HCT116 (cell line): ENCODE measurements around the gene FHOD3. TPM values are rescaled to one million over a fixed set of nuclear protein-coding genes. Genes with fewer than 3 reads are reported as not detected.

Source experiments
- ATAC-seq: fragments of 200-7000 bp; cut with Tn5 transposase; 2 replicates; pipeline ENCODE4 v1.9.1; 2020; ENCODE audit warnings: mild to moderate bottlenecking, moderate library complexity
- BruUV-seq: library from RNA; stranded (reverse); fragments of 400-500 nt; replicated peaks from 2 replicates; lab custom pipeline; 2021; lab: Mats Ljungman, UMichigan
- CTCF ChIA-PET: fragments of 300-600 bp; sonication (Branson Sonifier 250); formaldehyde crosslinking; loops from one replicate; lab custom pipeline; 2021; ENCODE audit warnings: antibody characterized with exemption; lab: Charles Lee
- POLR2A ChIA-PET: fragments of 300-600, 350-600 bp; sonication (Branson Sonifier 250); formaldehyde crosslinking; loops from one replicate; lab custom pipeline; 2021; ENCODE audit warnings: antibody characterized with exemption; lab: Charles Lee
- RAD21 ChIA-PET, 2 experiments: fragments of 300-600 bp; sonication (Branson Sonifier 250); formaldehyde crosslinking; loops; one replicate each; lab custom pipeline; 2023; ENCODE audit warnings: low total read pairs in 2 of 2; ENCODE audit not compliant: uncharacterized antibody in 2 of 2, unreplicated experiment in 2 of 2, low non-redundant PET in 1 of 2; lab: Charles Lee
- DNase-seq: peaks from one replicate; pipeline ENCODE4 v3.0.0-alpha.2; 2010; ENCODE audit warnings: low read depth, low spot score
- H2AFZ ChIP-seq: fragments of 200-600 bp; shearing (Covaris generic), sonication (generic); 2 replicates; pipeline ENCODE4 v1.6.1; 2017; ENCODE audit warnings: low read depth, mixed run types, mixed read lengths, antibody characterized with exemption, low read length; ENCODE audit not compliant: poor library complexity, severe bottlenecking
- H3K27ac ChIP-seq: 2 replicates; pipeline ENCODE4 v1.5.1; 2012; ENCODE audit warnings: low read depth, low read length
- H3K27me3 ChIP-seq: fragments of 200-600 bp; sonication (generic); 2 replicates; pipeline ENCODE4 v1.6.1; 2016; ENCODE audit warnings: mixed run types, low read length, mixed read lengths; ENCODE audit not compliant: insufficient read depth
- H3K36me3 ChIP-seq, 2 experiments: fragments of 200-500 bp in 1 of 2; fragments of 200-600 bp in 1 of 2; sonication (Bioruptor generic) in 1 of 2; sonication (generic) in 1 of 2; 2 replicates each; pipeline versions ENCODE4 v1.5.1 to v1.6.1; 2014 to 2016; ENCODE audit warnings: low read length in 2 of 2, inconsistent platforms in 1 of 2, mixed read lengths in 1 of 2, mixed run types in 1 of 2; ENCODE audit not compliant: insufficient read depth in 2 of 2, control insufficient read depth in 1 of 2
- H3K4me1 ChIP-seq, 2 experiments: fragments of 200-600 bp in 1 of 2; sonication (generic) in 1 of 2; 2 replicates each; pipeline versions ENCODE4 v1.5.1 to v1.6.1; 2012 to 2017; ENCODE audit warnings: low read length in 2 of 2, inconsistent platforms in 1 of 2, mild to moderate bottlenecking in 1 of 2, mixed read lengths in 1 of 2, mixed run types in 1 of 2, moderate library complexity in 1 of 2; ENCODE audit not compliant: insufficient read depth in 2 of 2, control insufficient read depth in 1 of 2
- H3K4me2 ChIP-seq: fragments of 200-600 bp; sonication (generic); 2 replicates; pipeline ENCODE4 v1.6.1; 2017; ENCODE audit warnings: mixed run types, low read length, mixed read lengths
- H3K4me3 ChIP-seq, 2 experiments: fragments of 200-600 bp in 1 of 2; sonication (generic) in 1 of 2; replicated peaks in 1 of 2; 2 replicates each; pipeline ENCODE4 v1.5.1; 2011 to 2016; ENCODE audit warnings: low read length in 2 of 2, control low read depth in 1 of 2, low read depth in 1 of 2, mild to moderate bottlenecking in 1 of 2, mixed read lengths in 1 of 2, mixed run types in 1 of 2
- H3K79me2 ChIP-seq: fragments of 200-600 bp; sonication (generic); 2 replicates; pipeline ENCODE4 v1.6.1; 2017; ENCODE audit warnings: mild to moderate bottlenecking, mixed run types, low read length, moderate library complexity, mixed read lengths; ENCODE audit not compliant: insufficient read depth
- H3K9ac ChIP-seq: fragments of 200-600 bp; sonication (generic); 2 replicates; pipeline ENCODE4 v1.6.1; 2016; ENCODE audit warnings: low read length, mixed read lengths
- H3K9me2 ChIP-seq: fragments of 200-600 bp; sonication (generic), shearing (Covaris generic); 2 replicates; pipeline ENCODE4 v1.6.1; 2017; ENCODE audit warnings: mixed run types, mild to moderate bottlenecking, moderate library complexity; ENCODE audit not compliant: insufficient read depth
- H3K9me3 ChIP-seq, 2 experiments: fragments of 200-500 bp in 1 of 2; fragments of 200-600 bp in 1 of 2; sonication (Bioruptor generic) in 1 of 2; sonication (generic) in 1 of 2; 2 replicates each; pipeline ENCODE4 v1.6.1; 2014 to 2017; ENCODE audit warnings: low read length in 2 of 2, mixed read lengths in 2 of 2, inconsistent platforms in 1 of 2, low read depth in 1 of 2, mild to moderate bottlenecking in 1 of 2, mixed run types in 1 of 2, moderate library complexity in 1 of 2; ENCODE audit not compliant: control insufficient read depth in 1 of 2, insufficient read depth in 1 of 2
- H4K20me1 ChIP-seq: fragments of 200-600 bp; sonication (generic), shearing (Covaris generic); 2 replicates; pipeline ENCODE4 v1.6.1; 2017; ENCODE audit warnings: mixed run types, mild to moderate bottlenecking, moderate library complexity; ENCODE audit not compliant: insufficient read depth
- ATF3 ChIP-seq: IDR thresholded peaks from 2 replicates; pipeline ENCODE4 v1.6.1; 2012
- CEBPB ChIP-seq: IDR thresholded peaks from 2 replicates; pipeline ENCODE4 v1.6.1; 2012; ENCODE audit warnings: low read depth
- CTCF ChIP-seq, 3 experiments: fragments of 200-600 bp in 1 of 3; sonication (generic) in 1 of 3; IDR thresholded peaks in 2 of 3; conservative IDR thresholded peaks in 1 of 3; 2 replicates each; pipeline ENCODE4 v1.5.1; 2012 to 2017; ENCODE audit warnings: low read depth in 2 of 3, low read length in 2 of 3, antibody characterized with exemption in 1 of 3, borderline replicate concordance in 1 of 3, control low read depth in 1 of 3, mild to moderate bottlenecking in 1 of 3, mixed read lengths in 1 of 3, mixed run types in 1 of 3, moderate library complexity in 1 of 3; ENCODE audit not compliant: insufficient read depth in 1 of 3
- EGR1 ChIP-seq: IDR thresholded peaks from 2 replicates; pipeline ENCODE4 v1.6.1; 2012; ENCODE audit warnings: low read depth
- EZH2 ChIP-seq: fragments of 200-600 bp; sonication (generic); IDR thresholded peaks from 2 replicates; pipeline ENCODE4 v1.6.1; 2017; ENCODE audit warnings: antibody characterized with exemption, mixed run types
- FOSL1 ChIP-seq: IDR thresholded peaks from 2 replicates; pipeline ENCODE4 v1.6.1; 2012; ENCODE audit warnings: low read depth
- MAX ChIP-seq: IDR thresholded peaks from 2 replicates; pipeline ENCODE4 v1.6.1; 2012
- REST ChIP-seq: IDR thresholded peaks from 2 replicates; pipeline ENCODE4 v1.6.1; 2012; ENCODE audit warnings: low read depth
- SP1 ChIP-seq: IDR thresholded peaks from 2 replicates; pipeline ENCODE4 v1.6.1; 2012; ENCODE audit warnings: low read depth
- TCF7L2 ChIP-seq: IDR thresholded peaks from 2 replicates; pipeline ENCODE4 v1.7.0; 2011; ENCODE audit warnings: borderline replicate concordance, inconsistent platforms; ENCODE audit not compliant: insufficient read depth, insufficient read length; ENCODE audit errors: extremely low read depth
- YY1 ChIP-seq: IDR thresholded peaks from 2 replicates; pipeline ENCODE4 v1.6.1; 2011; ENCODE audit warnings: low read length, low read depth, moderate library complexity, mild to moderate bottlenecking; ENCODE audit not compliant: insufficient replicate concordance; ENCODE audit errors: extremely low read depth
- ZNF274 ChIP-seq: fragments of 200-500 bp; sonication (Bioruptor generic); IDR thresholded peaks from 2 replicates; pipeline ENCODE4 v1.6.1; 2014; ENCODE audit warnings: mild to moderate bottlenecking, low read depth, low read length, inconsistent platforms
- intact Hi-C: fragments of 100-400 bp; cut with micrococcal nuclease; formaldehyde crosslinking; loops from 2 replicates; pipeline ENCODE4 v1.10.0; 2022
- total RNA-seq: library from RNA; stranded (reverse); gene quantifications from one replicate; pipeline ENCODE4 v1.2.1, GENCODE V29; 2021; ENCODE audit not compliant: unreplicated experiment

The FHOD3 gene
- total RNA-seq, 1 experiment from 2014 or later, result 4.0 TPM

GRCh38 chr18:36380173-36380827, 82.8 kb downstream of the FHOD3 start:
- Histone ChIP-seq H2AFZ (no peak overlapping the region), H3K36me3 (no peaks in the 10 kb centered on the region), H3K9ac (no peak overlapping the region), H3K9me2 (no peaks in the 10 kb centered on the region), H3K27ac (no peak overlapping the region), H3K9me3 (no peaks in the 10 kb centered on the region), H3K4me1 (no peaks in the 10 kb centered on the region), H3K79me2 (no peaks in the 10 kb centered on the region), H3K4me2 (no peak overlapping the region), H3K27me3 (no peaks in the 10 kb centered on the region), H4K20me1 (no peaks in the 10 kb centered on the region), H3K4me3 (no peak overlapping the region)
- TF ChIP-seq ZNF274 (no peak), SP1 (no peak), CTCF (IDR thresholded peaks at IDR 0.05 in 2 of 3, conservative IDR thresholded peaks at IDR 0.05 in 1 of 3; ENCODE audit: borderline replicate concordance in 1 of 3, insufficient read depth in 1 of 3, low read depth in 2 of 3, low read length in 2 of 3) (no peak), TCF7L2 (no peak), EGR1 (no peak), FOSL1 (no peak), YY1 (no peak), CEBPB (no peak), MAX (no peak), REST (no peak), EZH2 (no peak), ATF3 (no peak)
- ATAC-seq (no peak), DNase-seq (no peak)
- POLR2A ChIA-PET, result no interaction called here
- CTCF ChIA-PET, result no interaction called here
- RAD21 ChIA-PET, result no interaction called here
- no TSS peak for BruUV-seq
- intact Hi-C loops, result no loop called here
